Measurements from ENCODE around the gene SNX22.
"Not testable (repeated sequence)": the region's sequence is repeated elsewhere in the genome, so short reads cannot be mapped to it uniquely, and the experiment has no call there.

Gene SNX22

DNA sequence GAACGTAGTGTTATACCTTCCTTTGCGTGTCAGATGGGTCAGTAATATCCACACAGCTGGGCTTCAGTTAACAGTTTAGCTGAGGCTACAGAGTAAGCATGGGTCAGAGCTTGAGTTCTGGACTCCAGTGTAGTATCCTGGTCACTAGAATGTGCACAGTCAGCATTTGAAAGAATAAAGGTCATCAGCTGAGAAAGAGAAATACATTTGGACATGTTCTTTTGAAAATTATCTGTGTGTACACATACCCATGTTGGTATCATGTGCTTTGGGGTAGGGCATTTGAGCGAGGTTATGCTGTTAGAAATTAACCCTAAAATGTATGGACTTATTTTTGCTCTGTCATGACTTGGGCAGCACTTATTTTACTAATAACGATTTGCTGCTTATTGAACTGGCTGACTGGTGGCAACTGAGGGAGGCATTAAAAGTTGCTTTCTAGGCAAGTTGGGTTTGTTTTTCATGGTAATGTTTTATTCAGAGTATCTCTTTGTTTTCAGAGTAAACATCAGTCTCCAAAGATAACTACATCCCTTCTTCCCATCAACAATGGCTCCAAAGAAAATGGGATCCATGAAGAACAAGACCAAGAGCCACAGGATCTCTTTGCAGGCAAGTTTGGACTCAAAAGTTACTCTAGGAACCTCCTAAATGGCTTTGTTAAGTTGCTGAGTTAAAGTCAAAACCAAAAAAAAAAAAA, 39.3 kb upstream of the SNX22 start:
- no peak for DNase-seq (ENCODE audit: low read depth)
- H3K4me3 ChIP-seq (replicated peaks; ENCODE audit: low read depth, low read length), result no peak overlapping the region
- TF ChIP-seq CTCF (IDR thresholded peaks at IDR 0.05; ENCODE audit: low read length, missing control alignments), result no peak

DNA sequence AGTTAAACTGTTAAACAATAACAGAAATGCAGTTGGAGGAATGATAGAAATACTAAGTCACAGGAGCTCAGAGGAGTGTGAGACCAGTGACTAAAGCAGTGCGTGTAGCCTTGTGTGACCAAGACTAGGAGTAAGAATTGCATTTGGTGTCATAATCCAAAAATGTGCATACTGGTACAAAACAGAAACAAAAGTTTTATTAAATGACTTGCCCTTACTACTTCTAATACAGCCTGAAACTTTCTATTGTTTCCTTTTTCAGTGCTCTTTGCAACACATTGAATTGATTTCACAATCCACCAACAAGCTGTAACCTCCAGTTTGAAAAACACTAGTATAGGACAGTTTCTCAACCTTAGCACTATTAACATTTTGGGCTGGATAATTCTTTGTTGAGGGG, 38.6 kb upstream of the SNX22 start:
- DNase-seq (ENCODE audit: low read depth), result peak; percentile 81
- no peak for TF ChIP-seq CTCF (IDR thresholded peaks at IDR 0.05; ENCODE audit: low read length, missing control alignments)
- H3K4me3 ChIP-seq (replicated peaks; ENCODE audit: low read depth, low read length), result no peak overlapping the region

DNA sequence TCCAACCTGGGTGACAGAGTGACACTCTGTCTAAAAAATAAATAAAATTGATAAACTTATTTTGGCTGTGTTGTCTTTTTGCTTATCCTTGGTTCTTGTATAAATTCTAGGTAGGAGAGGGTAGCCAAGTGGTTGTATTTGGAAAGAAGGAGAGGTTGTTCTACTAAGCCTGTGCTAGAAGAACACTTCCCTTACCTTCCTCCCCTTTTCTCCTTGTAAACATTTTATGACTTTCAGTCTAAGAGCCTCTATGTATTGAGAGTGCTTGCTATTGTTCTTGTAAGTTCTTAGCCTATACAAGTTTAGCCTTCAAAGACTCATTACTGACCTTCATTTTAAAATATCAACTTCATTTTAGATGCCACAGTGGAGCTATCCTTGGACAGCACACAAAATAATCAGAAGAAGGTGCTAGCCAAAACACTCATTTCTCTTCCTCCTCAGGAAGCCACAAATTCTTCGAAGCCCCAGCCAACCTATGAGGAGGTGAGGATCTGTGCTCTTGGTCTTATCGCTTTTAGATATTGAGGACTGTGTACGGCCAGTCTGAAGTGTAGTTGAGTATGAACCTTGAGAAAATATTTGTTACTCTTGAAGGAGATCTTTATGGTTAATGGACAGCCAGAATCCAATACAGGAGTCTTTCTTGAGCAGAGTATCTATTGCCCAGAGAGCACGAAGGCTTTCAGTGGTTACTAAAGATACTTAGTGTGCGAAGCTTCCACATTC, 33.6 kb upstream of the SNX22 start:
- no peak for DNase-seq (ENCODE audit: low read depth)
- TF ChIP-seq CTCF (IDR thresholded peaks at IDR 0.05; ENCODE audit: low read length, missing control alignments), result no peak
- no peak overlapping the region for H3K4me3 ChIP-seq (replicated peaks; ENCODE audit: low read depth, low read length)

DNA sequence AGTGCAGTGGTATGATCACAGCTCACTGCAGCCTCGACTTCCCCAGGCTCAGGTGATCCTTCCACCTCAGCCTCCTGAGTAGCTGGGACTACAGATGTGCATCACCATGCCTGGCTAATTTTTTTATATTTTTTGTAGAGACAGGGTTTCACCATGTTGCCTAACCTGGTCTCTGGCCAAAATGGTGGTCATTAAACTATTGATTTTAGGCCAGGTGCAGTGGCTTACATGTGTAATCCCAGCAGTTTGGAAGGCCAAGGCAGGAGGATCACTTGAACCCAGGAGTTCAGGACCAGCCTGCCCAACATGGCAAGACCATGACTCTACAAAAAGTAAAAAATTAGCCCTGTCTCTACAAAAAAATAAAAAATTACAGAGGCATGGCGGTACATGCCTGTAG, 31.2 kb upstream of the SNX22 start:
- not testable (repeated sequence) for H3K4me3 ChIP-seq (replicated peaks; ENCODE audit: low read depth, low read length); DNase-seq (ENCODE audit: low read depth)

DNA sequence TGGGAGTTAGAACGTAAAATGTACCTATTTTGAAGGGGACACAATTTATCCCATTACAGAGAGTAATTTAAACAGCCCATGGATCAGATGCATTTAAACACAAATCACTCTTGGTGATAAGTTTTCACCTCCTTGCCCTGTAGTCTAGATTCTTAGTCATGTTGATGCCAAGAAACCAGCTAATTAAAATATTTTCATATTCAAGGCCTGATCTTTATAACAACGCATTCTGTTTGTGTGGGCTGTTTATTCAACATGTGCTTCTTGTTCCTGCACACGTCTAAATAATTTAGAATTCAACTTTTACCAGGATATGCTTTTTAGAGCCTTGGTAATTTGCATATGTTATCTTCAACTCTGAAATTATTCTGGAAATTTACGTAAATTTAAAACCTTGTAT, 29.9 kb upstream of the SNX22 start:
- DNase-seq (ENCODE audit: low read depth), result no peak
- no peak for TF ChIP-seq CTCF (IDR thresholded peaks at IDR 0.05; ENCODE audit: low read length, missing control alignments)

DNA sequence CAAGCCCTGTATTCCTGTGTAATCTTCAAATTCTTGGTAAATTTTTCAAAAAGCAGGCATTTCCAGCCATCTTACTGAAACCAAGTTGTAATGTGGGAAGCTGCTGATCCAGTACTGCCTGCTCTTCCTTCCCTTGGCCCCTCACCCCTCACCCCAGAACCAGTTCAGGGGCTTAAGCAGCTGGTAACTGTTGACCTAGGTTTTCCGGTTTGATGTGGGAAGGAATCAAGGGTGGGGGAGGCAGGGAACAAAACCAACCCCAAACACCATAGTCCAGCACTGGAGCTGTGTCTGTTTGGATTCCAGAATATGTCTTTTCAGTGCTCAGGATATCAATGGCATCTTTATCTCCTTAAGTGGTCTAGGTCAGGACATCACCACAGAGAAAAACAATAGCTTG, 29.1 kb upstream of the SNX22 start:
- TF ChIP-seq CTCF (IDR thresholded peaks at IDR 0.05; ENCODE audit: low read length, missing control alignments), result no peak
- no peak for DNase-seq (ENCODE audit: low read depth)
- no peak overlapping the region for H3K4me3 ChIP-seq (replicated peaks; ENCODE audit: low read depth, low read length)

More for the DNA sequence above, 29.9 kb upstream of the SNX22 start:
- no peak overlapping the region for H3K4me3 ChIP-seq (replicated peaks; ENCODE audit: low read depth, low read length)

DNA sequence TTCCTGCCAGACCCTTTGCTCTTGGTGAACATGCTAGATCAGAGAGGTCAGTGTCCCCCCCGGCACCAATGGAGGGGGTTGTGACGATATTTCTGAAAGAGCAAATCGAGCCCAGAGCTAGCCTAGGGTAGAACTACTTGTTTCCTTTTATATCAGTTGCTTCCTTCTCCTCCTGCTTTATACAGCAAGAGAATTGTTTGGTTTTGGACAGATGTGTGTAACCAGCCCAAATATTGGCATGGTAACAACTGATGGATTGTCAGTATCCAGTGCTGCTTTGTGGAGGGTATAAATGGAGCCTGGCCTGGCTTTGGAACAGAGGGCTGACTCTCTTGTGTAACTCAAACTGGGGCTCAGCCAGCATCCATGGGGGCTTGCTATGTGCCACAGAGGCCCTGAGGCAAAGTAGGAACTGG, 28.6 kb upstream of the SNX22 start:
- no peak overlapping the region for H3K4me3 ChIP-seq (replicated peaks; ENCODE audit: low read depth, low read length)
- no peak for DNase-seq (ENCODE audit: low read depth)
- TF ChIP-seq CTCF (IDR thresholded peaks at IDR 0.05; ENCODE audit: low read length, missing control alignments), result no peak
